Kidney epithelial cell (primary cell): ENCODE data around the gene PCSK2. TPM values are rescaled to one million over a fixed set of nuclear protein-coding genes. Genes with fewer than 3 reads are reported as not detected.

Experiments
- DNase-seq: peaks from one replicate; pipeline ENCODE4 v3.0.0-alpha.2; 2010; ENCODE audit warnings: low read depth
- H3K27me3 ChIP-seq: 2 replicates; pipeline ENCODE4 v1.6.0; 2011; ENCODE audit warnings: low read length; ENCODE audit not compliant: control insufficient read depth, insufficient read depth
- H3K36me3 ChIP-seq: 2 replicates; pipeline ENCODE4 v1.5.1; 2011; ENCODE audit warnings: low read length; ENCODE audit not compliant: control insufficient read depth, insufficient read depth
- H3K4me3 ChIP-seq: 2 replicates; pipeline ENCODE4 v1.5.1; 2011; ENCODE audit warnings: low read depth, mild to moderate bottlenecking, control low read depth, low read length
- total RNA-seq: library from RNA; depleted of rRNA; stranded (reverse); fragments of >200 nt; gene quantifications from 2 replicates; pipeline ENCODE4 v1.2.3, GENCODE V29; 2015
- TF ChIP-seq, protein P1 (sequence below): IDR thresholded peaks from 2 replicates; pipeline ENCODE4 v1.5.1; 2011; ENCODE audit warnings: mild to moderate bottlenecking, moderate library complexity, low read length, control low read depth, inconsistent platforms; ENCODE audit not compliant: insufficient read depth, poor library complexity, severe bottlenecking

The PCSK2 gene
- total RNA-seq, 1 donor from 2014 or later, result 0.04 TPM

DNA sequence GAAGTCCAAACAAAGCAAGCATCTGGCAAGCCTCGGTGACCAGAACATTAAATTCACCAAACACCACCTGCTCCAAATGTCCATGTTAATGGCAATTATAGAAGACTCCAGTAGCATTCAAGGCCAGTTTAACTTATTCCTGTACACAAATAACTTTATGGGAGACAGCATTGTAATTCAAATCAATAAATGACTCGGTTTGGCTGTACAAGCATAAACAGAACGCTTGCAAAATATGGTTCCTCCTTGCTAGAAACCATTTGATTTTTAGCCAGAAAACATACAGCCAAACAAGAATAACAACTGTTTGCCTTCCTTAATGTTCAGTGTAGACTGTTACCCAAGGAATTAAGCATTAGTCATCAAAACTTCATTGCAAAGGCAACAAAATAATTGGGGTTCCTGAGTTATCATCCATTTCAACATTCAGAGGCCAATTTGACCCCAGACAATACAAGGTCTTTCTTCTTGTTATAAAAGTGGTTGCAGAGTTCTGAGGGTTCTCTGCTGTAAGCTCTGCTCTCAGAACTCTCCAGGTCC, 179.3 kb downstream of the PCSK2 start:
- no peaks in the 10 kb centered on the region for H3K27me3 ChIP-seq
- TF ChIP-seq, protein P1, sequence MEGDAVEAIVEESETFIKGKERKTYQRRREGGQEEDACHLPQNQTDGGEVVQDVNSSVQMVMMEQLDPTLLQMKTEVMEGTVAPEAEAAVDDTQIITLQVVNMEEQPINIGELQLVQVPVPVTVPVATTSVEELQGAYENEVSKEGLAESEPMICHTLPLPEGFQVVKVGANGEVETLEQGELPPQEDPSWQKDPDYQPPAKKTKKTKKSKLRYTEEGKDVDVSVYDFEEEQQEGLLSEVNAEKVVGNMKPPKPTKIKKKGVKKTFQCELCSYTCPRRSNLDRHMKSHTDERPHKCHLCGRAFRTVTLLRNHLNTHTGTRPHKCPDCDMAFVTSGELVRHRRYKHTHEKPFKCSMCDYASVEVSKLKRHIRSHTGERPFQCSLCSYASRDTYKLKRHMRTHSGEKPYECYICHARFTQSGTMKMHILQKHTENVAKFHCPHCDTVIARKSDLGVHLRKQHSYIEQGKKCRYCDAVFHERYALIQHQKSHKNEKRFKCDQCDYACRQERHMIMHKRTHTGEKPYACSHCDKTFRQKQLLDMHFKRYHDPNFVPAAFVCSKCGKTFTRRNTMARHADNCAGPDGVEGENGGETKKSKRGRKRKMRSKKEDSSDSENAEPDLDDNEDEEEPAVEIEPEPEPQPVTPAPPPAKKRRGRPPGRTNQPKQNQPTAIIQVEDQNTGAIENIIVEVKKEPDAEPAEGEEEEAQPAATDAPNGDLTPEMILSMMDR, result no peak
- DNase-seq, result no peak

DNA sequence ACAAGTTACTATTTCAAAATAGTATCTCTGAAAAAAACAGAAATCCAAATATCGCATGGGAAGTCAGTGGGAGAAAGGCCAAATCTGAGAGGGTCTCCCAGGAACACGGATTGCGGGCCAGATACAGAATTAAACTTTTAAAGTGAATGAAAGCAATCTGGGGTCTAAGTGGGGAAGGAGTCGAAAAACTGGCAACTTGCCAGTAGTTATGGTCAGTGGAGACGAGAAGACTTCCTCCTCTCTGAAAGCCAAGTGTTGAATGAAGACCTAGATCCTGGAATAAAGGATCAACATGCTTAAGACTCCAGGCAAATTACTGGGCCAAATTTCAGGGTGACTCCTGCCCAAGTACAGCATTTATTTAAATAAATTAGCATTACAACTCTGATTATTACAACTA, 180.7 kb downstream of the PCSK2 start:
- TF ChIP-seq, protein P1, result no peak
- Histone ChIP-seq H3K4me3 (no peak overlapping the region), H3K36me3 (no peaks in the 10 kb centered on the region), H3K27me3 (no peaks in the 10 kb centered on the region)
- DNase-seq, result no peak

More for the DNA sequence above, 179.3 kb downstream of the PCSK2 start:
- Histone ChIP-seq H3K36me3 (no peaks in the 10 kb centered on the region), H3K4me3 (no peak overlapping the region)

DNA sequence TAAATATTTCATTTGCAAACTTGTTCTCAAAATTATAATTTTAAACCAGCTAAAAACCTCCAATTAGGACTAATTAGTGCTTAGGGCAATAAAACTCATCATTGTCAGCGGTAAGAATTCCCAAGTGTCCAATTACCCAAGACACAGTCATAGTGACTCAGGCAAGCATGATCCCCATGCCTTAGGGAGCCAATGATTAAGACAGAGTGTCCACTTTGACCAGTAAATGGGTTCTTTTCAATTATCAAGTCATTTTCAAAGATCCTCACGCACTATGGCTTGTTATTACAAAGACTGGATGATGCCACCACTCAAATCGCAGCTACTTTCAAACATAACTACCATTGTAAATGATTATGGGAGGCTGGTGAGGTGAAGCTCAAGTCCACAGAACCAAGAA, 190.4 kb downstream of the PCSK2 start:
- Histone ChIP-seq H3K27me3 (no peaks in the 10 kb centered on the region), H3K36me3 (no peaks in the 10 kb centered on the region), H3K4me3 (no peak overlapping the region)
- no peak for DNase-seq
- TF ChIP-seq, protein P1, result no peak

DNA sequence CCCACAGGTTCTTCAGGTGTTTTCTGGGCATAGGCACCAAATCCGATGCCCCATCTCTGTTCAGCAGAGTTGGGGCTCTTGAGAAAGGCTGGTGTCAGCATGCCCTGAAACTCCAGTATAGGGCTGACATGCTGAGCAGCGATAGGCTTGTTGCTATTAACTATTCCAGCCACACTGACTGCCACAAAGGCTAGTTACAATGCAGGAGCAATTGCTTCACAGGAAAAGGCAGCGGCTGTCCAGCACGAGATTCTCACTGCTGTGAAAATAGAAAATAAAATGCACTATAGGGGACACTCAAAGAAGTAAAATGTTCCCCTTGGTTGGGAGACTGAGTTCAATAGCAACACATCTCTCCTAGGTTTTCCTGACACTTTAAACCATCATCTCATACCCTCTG, 191.9 kb downstream of the PCSK2 start:
- no peak for DNase-seq
- Histone ChIP-seq H3K36me3 (no peaks in the 10 kb centered on the region), H3K4me3 (no peak overlapping the region), H3K27me3 (no peaks in the 10 kb centered on the region)
- TF ChIP-seq, protein P1, result no peak

DNA sequence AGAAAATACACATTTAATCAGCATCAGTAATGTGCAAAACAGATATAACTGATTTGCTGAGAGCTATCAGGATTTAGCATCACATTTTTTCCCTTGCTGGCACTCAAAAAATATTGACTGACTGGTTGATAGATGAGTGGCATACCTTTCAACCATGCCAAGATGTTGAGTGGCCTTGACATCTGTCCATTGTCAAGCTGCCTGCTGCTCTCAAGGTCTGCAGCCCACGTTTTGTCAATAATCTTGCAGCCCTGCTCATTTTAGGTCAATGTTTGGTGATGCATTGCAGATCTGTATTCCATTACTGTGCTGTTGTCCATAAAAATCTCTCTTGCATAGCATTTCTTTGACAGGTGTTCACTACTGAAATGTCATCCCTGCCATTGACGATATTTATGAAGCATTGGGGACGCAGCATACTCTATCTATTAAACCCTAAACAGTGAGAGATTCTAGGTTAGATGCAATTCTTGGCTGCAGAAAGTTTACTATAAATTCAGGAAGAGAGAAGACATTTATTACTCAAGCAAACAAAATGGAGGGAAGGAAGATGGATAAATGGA, 192.7 kb downstream of the PCSK2 start:
- H3K27me3 ChIP-seq, result no peaks in the 10 kb centered on the region

GRCh38 chr20:17421493-17421892, 194.7 kb downstream of the PCSK2 start:
- TF ChIP-seq, protein P1, result no peak
- Histone ChIP-seq H3K27me3 (no peaks in the 10 kb centered on the region), H3K4me3 (no peak overlapping the region), H3K36me3 (no peaks in the 10 kb centered on the region)
- DNase-seq, result no peak

More for the DNA sequence above, 192.7 kb downstream of the PCSK2 start:
- no peaks in the 10 kb centered on the region for H3K36me3 ChIP-seq
- no peak overlapping the region for H3K4me3 ChIP-seq
- TF ChIP-seq, protein P1, result no peak
- no peak for DNase-seq
